GM18507 (cell line): ENCODE measurements around the gene GAB3.
"Not testable (repeated sequence)": the region's sequence is repeated elsewhere in the genome, so short reads cannot be mapped to it uniquely, and the experiment has no call there.

Source experiments
- DNase-seq: peaks from one replicate; pipeline ENCODE4 v3.0.0; 2011; ENCODE audit warnings: low read depth; ENCODE audit not compliant: insufficient read length; ENCODE audit errors: extremely low spot score
- FAIRE-seq: peaks from 2 replicates; lab custom pipeline; 2011; peaks lifted over from hg19 to GRCh38; lab: Jason Lieb, UNC

Gene GAB3

GRCh38 chrX:154727418-154727817, 23.5 kb downstream of the GAB3 start:
- no peak for FAIRE-seq
- no peak for DNase-seq

- DNase-seq (no peak), FAIRE-seq (peak; percentile 24)
These were observed 25.7 kb downstream of the GAB3 start for GRCh38 chrX:154724993-154725756.

GRCh38 chrX:154721155-154721554, 29.7 kb downstream of the GAB3 start:
- DNase-seq, result no peak
- FAIRE-seq, result no peak

- no peak for DNase-seq
These were observed 30.8 kb downstream of the GAB3 start for GRCh38 chrX:154720067-154720466.

GRCh38 chrX:154719132-154719675, 31.7 kb downstream of the GAB3 start:
- FAIRE-seq (no peak), DNase-seq (no peak)

More at GRCh38 chrX:154720067-154720466, 30.8 kb downstream of the GAB3 start:
- FAIRE-seq, result no peak

GRCh38 chrX:154718616-154719015, 32.3 kb downstream of the GAB3 start:
- no peak for DNase-seq
- FAIRE-seq, result no peak

- DNase-seq, result no peak
- FAIRE-seq, result peak; percentile 38
These were observed 33.1 kb downstream of the GAB3 start for GRCh38 chrX:154717824-154718223.

GRCh38 chrX:154715825-154716224, 35.1 kb downstream of the GAB3 start:
- no peak for FAIRE-seq

GRCh38 chrX:154714925-154715324, 36.0 kb downstream of the GAB3 start:
- FAIRE-seq (peak; percentile 77), DNase-seq (no peak)

More at GRCh38 chrX:154715825-154716224, 35.1 kb downstream of the GAB3 start:
- no peak for DNase-seq

GRCh38 chrX:154712781-154713740, 37.8 kb downstream of the GAB3 start:
- FAIRE-seq, result peak; percentile 93

GRCh38 chrX:154711264-154711663, 39.6 kb downstream of the GAB3 start:
- DNase-seq, result no peak
- no peak for FAIRE-seq

More at GRCh38 chrX:154712781-154713740, 37.8 kb downstream of the GAB3 start:
- DNase-seq, result peak; percentile 44

- FAIRE-seq (no peak), DNase-seq (no peak)
These were observed 40.6 kb downstream of the GAB3 start for GRCh38 chrX:154710309-154710708.

- no peak for DNase-seq
- no peak for FAIRE-seq
These were observed 52.1 kb downstream of the GAB3 start for GRCh38 chrX:154698630-154699248.

- DNase-seq (no peak), FAIRE-seq (no peak)
These were observed 54.2 kb downstream of the GAB3 start for GRCh38 chrX:154696676-154697045.

- DNase-seq (no peak), FAIRE-seq (no peak)
These were observed 54.8 kb downstream of the GAB3 start for GRCh38 chrX:154695911-154696675.

- DNase-seq (no peak), FAIRE-seq (no peak)
These were observed 57.5 kb downstream of the GAB3 start for GRCh38 chrX:154693394-154693793.

- FAIRE-seq, DNase-seq: not testable (repeated sequence)
These were observed 60.4 kb downstream of the GAB3 start for GRCh38 chrX:154690438-154690837.

- not testable (repeated sequence) for DNase-seq, FAIRE-seq
These were observed 78.8 kb downstream of the GAB3 start for GRCh38 chrX:154672084-154672483.

- FAIRE-seq, DNase-seq: not testable (repeated sequence)
These were observed 80.0 kb downstream of the GAB3 start for GRCh38 chrX:154670848-154671247.
